H9 (cell line): ENCODE measurements around the gene TMEM86A. TPM values are rescaled to one million over a fixed set of nuclear protein-coding genes. Genes with fewer than 3 reads are reported as not detected.

Experiments used
- DNase-seq: peaks from one replicate; pipeline ENCODE4 v3.0.0-alpha.2; 2017
- H2AFZ ChIP-seq: one replicate; pipeline ENCODE4 v1.6.1; 2013; ENCODE audit warnings: mild to moderate bottlenecking, low read length, control low read depth, moderate library complexity
- H2AK5ac ChIP-seq: 2 replicates; pipeline ENCODE4 v1.6.1; 2013; ENCODE audit warnings: low read length, control low read depth, mixed read lengths; ENCODE audit not compliant: insufficient read length
- H2BK120ac ChIP-seq: one replicate; pipeline ENCODE4 v1.6.1; 2013; ENCODE audit warnings: low read depth, mild to moderate bottlenecking, low read length, control low read depth, inconsistent platforms; ENCODE audit not compliant: poor library complexity, severe bottlenecking
- H2BK12ac ChIP-seq: 2 replicates; pipeline ENCODE4 v1.6.1; 2013; ENCODE audit warnings: low read length, control low read depth, mixed read lengths, low read depth; ENCODE audit not compliant: insufficient read length
- H2BK15ac ChIP-seq: 2 replicates; pipeline ENCODE4 v1.6.1; 2013; ENCODE audit warnings: low read depth, low read length, control low read depth
- H2BK20ac ChIP-seq: one replicate; pipeline ENCODE4 v1.6.1; 2013; ENCODE audit warnings: low read depth, mild to moderate bottlenecking, low read length, control low read depth, inconsistent platforms; ENCODE audit not compliant: poor library complexity, severe bottlenecking
- H2BK5ac ChIP-seq: 2 replicates; pipeline ENCODE4 v1.6.1; 2013; ENCODE audit warnings: low read length, control low read depth, mixed read lengths; ENCODE audit not compliant: insufficient read length
- H3K14ac ChIP-seq: 2 replicates; pipeline ENCODE4 v1.6.1; 2013; ENCODE audit warnings: low read length, control low read depth; ENCODE audit not compliant: insufficient read depth
- H3K18ac ChIP-seq: 2 replicates; pipeline ENCODE4 v1.6.1; 2013; ENCODE audit warnings: low read depth, mild to moderate bottlenecking, mixed read lengths, low read length, control low read depth; ENCODE audit not compliant: insufficient read length
- H3K23ac ChIP-seq: 2 replicates; pipeline ENCODE4 v1.6.1; 2013; ENCODE audit warnings: low read length, control low read depth, mixed read lengths, low read depth; ENCODE audit not compliant: insufficient read length
- H3K23me2 ChIP-seq: 2 replicates; pipeline ENCODE4 v1.6.1; 2013; ENCODE audit warnings: low read depth, mild to moderate bottlenecking, mixed read lengths, low read length, control low read depth; ENCODE audit not compliant: insufficient read length, poor library complexity, severe bottlenecking
- H3K27ac ChIP-seq: 2 replicates; pipeline ENCODE4 v1.5.1; 2013; ENCODE audit warnings: low read length, control low read depth, mixed read lengths, low read depth; ENCODE audit not compliant: insufficient read length
- H3K27me3 ChIP-seq: 2 replicates; pipeline ENCODE4 v1.6.1; 2013; ENCODE audit warnings: low read length, control low read depth, inconsistent platforms; ENCODE audit not compliant: insufficient read depth
- H3K4ac ChIP-seq: 2 replicates; pipeline ENCODE4 v1.6.1; 2013; ENCODE audit warnings: low read depth, mild to moderate bottlenecking, control low read depth, inconsistent platforms, low read length, moderate library complexity
- H3K4me1 ChIP-seq: 2 replicates; pipeline ENCODE4 v1.6.1; 2013; ENCODE audit warnings: low read length, control low read depth, inconsistent platforms; ENCODE audit not compliant: insufficient read depth
- H3K4me2 ChIP-seq: 2 replicates; pipeline ENCODE4 v1.6.1; 2013; ENCODE audit warnings: low read length, control low read depth, mixed read lengths; ENCODE audit not compliant: insufficient read length, insufficient read depth
- H3K56ac ChIP-seq: 2 replicates; pipeline ENCODE4 v1.6.1; 2013; ENCODE audit warnings: low read depth, mild to moderate bottlenecking, mixed read lengths, low read length, control low read depth; ENCODE audit not compliant: insufficient read length
- H3K79me1 ChIP-seq: 2 replicates; pipeline ENCODE4 v1.6.1; 2013; ENCODE audit warnings: low read depth, mild to moderate bottlenecking, moderate library complexity, low read length, control low read depth, inconsistent platforms; ENCODE audit not compliant: insufficient read depth, poor library complexity, severe bottlenecking
- H3K79me2 ChIP-seq: 2 replicates; pipeline ENCODE4 v1.6.1; 2013; ENCODE audit warnings: low read length, control low read depth, inconsistent platforms; ENCODE audit not compliant: insufficient read depth
- H3K9ac ChIP-seq: 2 replicates; pipeline ENCODE4 v1.6.1; 2013; ENCODE audit warnings: low read length, control low read depth, mixed read lengths; ENCODE audit not compliant: insufficient read length; ENCODE audit errors: extremely low read depth
- H3K9me3 ChIP-seq: one replicate; pipeline ENCODE4 v1.6.1; 2013; ENCODE audit warnings: low read depth, low read length, inconsistent platforms; ENCODE audit not compliant: control insufficient read depth
- H3T11ph ChIP-seq: one replicate; pipeline ENCODE4 v1.6.1; 2013; ENCODE audit warnings: mild to moderate bottlenecking, low read length, control low read depth, inconsistent platforms
- H4K20me1 ChIP-seq: one replicate; pipeline ENCODE4 v1.6.1; 2013; ENCODE audit not compliant: control insufficient read depth, insufficient read length, insufficient read depth
- H4K5ac ChIP-seq: 2 replicates; pipeline ENCODE4 v1.6.1; 2013; ENCODE audit warnings: low read depth, mild to moderate bottlenecking, mixed read lengths, low read length, control low read depth; ENCODE audit not compliant: insufficient read length
- H4K8ac ChIP-seq: replicated peaks from 2 replicates; pipeline ENCODE4 v1.6.1; 2013; ENCODE audit warnings: low read length, control low read depth, mixed read lengths, low read depth; ENCODE audit not compliant: insufficient read length
- H4K91ac ChIP-seq: 2 replicates; pipeline ENCODE4 v1.6.1; 2013; ENCODE audit warnings: low read depth, mild to moderate bottlenecking, moderate library complexity, mixed read lengths, low read length, control low read depth; ENCODE audit not compliant: insufficient read length
- H3K27ac Mint-ChIP-seq, 3 experiments: 2 replicates in 2 of 3; 3 replicates in 1 of 3; pipeline ENCODE4 v1.8.0; 2020 to 2021; ENCODE audit warnings: mixed read lengths in 3 of 3, mild to moderate bottlenecking in 1 of 3, moderate library complexity in 1 of 3
- H3K27me3 Mint-ChIP-seq: 2 replicates; pipeline ENCODE4 v1.8.0; 2021; ENCODE audit warnings: low read depth, mild to moderate bottlenecking, moderate library complexity, mixed read lengths
- H3K36me3 Mint-ChIP-seq, 3 experiments: 2 replicates in 2 of 3; 3 replicates in 1 of 3; pipeline ENCODE4 v1.8.0; 2020 to 2021; ENCODE audit warnings: low read depth in 3 of 3, mixed read lengths in 3 of 3; ENCODE audit not compliant: insufficient read depth in 1 of 3
- H3K4me1 Mint-ChIP-seq, 2 experiments: 2 replicates each; pipeline ENCODE4 v1.8.0; 2020; ENCODE audit warnings: mixed read lengths in 2 of 2
- H3K4me3 Mint-ChIP-seq, 2 experiments: 2 replicates in 1 of 2; 3 replicates in 1 of 2; pipeline ENCODE4 v1.8.0; 2020 to 2021; ENCODE audit warnings: mild to moderate bottlenecking in 2 of 2, mixed read lengths in 2 of 2, moderate library complexity in 1 of 2
- H3K9me3 Mint-ChIP-seq, 2 experiments: 2 replicates in 1 of 2; 3 replicates in 1 of 2; pipeline ENCODE4 v1.8.0; 2020; ENCODE audit warnings: mild to moderate bottlenecking in 2 of 2, mixed read lengths in 2 of 2, moderate library complexity in 1 of 2
- WGBS: extraction: QIAGEN DNeasy Blood & Tissue Kit; methylation state at CpG from one replicate; pipeline ENCODE4 v1.1.7; 2013; ENCODE audit warnings: missing lambda C conversion rate, low lambda C conversion rate, mixed read lengths; ENCODE audit not compliant: insufficient read length; ENCODE audit errors: extremely low coverage; 5-methylcytosine and 5-hydroxymethylcytosine counted together
- total RNA-seq: library from RNA; stranded (reverse); gene quantifications from 2 replicates; pipeline ENCODE4 v1.2.1, GENCODE V29; 2021
- TF ChIP-seq, protein P1 (sequence below): fragments of 200-600 bp; sonication (generic); conservative IDR thresholded peaks from 3 replicates; pipeline ENCODE4 v1.8.0; 2021; ENCODE audit warnings: antibody characterized with exemption, mild to moderate bottlenecking

Gene TMEM86A
- total RNA-seq, 1 experiment from 2014 or later: 2.3 TPM

DNA sequence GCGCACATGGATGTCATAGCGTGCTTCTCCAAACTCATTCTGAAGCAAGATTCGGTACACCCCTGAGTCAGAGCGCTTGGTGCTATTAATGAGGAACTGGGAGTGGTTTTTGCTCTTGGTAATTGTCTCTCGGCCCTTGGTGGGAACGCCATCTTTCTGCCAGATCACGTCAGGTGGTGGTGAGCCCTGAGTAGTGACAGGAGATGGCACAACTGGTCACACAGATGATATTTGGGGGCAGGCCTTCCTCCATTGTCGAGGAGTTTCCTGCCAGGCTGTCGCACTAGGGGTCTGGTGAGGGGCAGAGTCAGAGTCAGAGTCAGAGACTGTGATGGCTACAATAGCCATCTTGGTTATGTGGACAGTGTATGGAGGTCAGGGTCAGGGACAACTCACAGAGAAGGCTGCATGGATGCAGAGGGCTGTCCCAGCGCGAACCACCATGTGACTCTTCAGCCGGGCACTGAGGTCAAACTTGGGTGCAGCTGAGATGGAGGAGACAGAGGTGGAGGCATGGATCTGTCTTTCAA lies 9.3 kb downstream of the TMEM86A start:
- H3K4me1 Mint-ChIP-seq: peaks cover 3 to 10% of the 10 kb centered on the region in 2 experiments; a peak in 2 of 4 replicates
- WGBS: no CpG with 5 or more reads among the region's 12 CpGs

More for the DNA sequence above, 9.3 kb downstream of the TMEM86A start:
- Histone ChIP-seq H2BK15ac (no peak overlapping the region), H3K27me3 (peaks cover 3% of the 10 kb centered on the region), H3K79me2 (no peaks in the 10 kb centered on the region), H4K20me1 (no peaks in the 10 kb centered on the region), H2AK5ac (no peak overlapping the region), H3K4me1 (no peaks in the 10 kb centered on the region), H3K18ac (no peak overlapping the region), H3K4ac (no peak overlapping the region), H4K91ac (no peak overlapping the region), H3T11ph (no peak overlapping the region), H3K27ac (no peak overlapping the region), H3K9me3 (no peaks in the 10 kb centered on the region), H3K23ac (no peak overlapping the region), H2BK120ac (no peak overlapping the region), H2AFZ (no peak overlapping the region), H2BK5ac (no peak overlapping the region), H2BK12ac (no peak overlapping the region), H3K23me2 (no peaks in the 10 kb centered on the region), H4K5ac (no peak overlapping the region), H3K14ac (no peak overlapping the region), H3K56ac (no peak overlapping the region), H3K79me1 (no peaks in the 10 kb centered on the region), H3K9ac (no peak overlapping the region), H2BK20ac (no peak overlapping the region), H3K4me2 (no peak overlapping the region), H4K8ac (no peak overlapping the region)
- no peaks in the 10 kb centered on the region for H3K36me3 Mint-ChIP-seq
- H3K27ac Mint-ChIP-seq: no peak overlapping the region
- H3K9me3 Mint-ChIP-seq: no peaks in the 10 kb centered on the region
- no peak for DNase-seq
- TF ChIP-seq, protein P1, sequence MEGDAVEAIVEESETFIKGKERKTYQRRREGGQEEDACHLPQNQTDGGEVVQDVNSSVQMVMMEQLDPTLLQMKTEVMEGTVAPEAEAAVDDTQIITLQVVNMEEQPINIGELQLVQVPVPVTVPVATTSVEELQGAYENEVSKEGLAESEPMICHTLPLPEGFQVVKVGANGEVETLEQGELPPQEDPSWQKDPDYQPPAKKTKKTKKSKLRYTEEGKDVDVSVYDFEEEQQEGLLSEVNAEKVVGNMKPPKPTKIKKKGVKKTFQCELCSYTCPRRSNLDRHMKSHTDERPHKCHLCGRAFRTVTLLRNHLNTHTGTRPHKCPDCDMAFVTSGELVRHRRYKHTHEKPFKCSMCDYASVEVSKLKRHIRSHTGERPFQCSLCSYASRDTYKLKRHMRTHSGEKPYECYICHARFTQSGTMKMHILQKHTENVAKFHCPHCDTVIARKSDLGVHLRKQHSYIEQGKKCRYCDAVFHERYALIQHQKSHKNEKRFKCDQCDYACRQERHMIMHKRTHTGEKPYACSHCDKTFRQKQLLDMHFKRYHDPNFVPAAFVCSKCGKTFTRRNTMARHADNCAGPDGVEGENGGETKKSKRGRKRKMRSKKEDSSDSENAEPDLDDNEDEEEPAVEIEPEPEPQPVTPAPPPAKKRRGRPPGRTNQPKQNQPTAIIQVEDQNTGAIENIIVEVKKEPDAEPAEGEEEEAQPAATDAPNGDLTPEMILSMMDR: no peak
- no peak overlapping the region for H3K4me3 Mint-ChIP-seq
- H3K27me3 Mint-ChIP-seq: peaks cover 54% of the 10 kb centered on the region
